Measurements from ENCODE around the gene IFNA13. TPM values are rescaled to one million over a fixed set of nuclear protein-coding genes. Genes with fewer than 3 reads are reported as not detected.

The IFNA13 gene
- total and polyA plus RNA-seq, 2 experiments from 2014 or later: not detected

GRCh38 chr9:21383627-21384026 is 15.8 kb upstream of the IFNA13 start:
- Mint-ChIP-seq H3K4me1 (peaks cover 18% of the 10 kb centered on the region; the same call in 2 of the 3 replicates), H3K36me3 (ENCODE audit: low read depth) (no peaks in the 10 kb centered on the region), H3K9me3 (no peaks in the 10 kb centered on the region), H3K4me3 (no peak overlapping the region), H3K27me3 (ENCODE audit: insufficient read depth, low read depth, poor library complexity) (no peaks in the 10 kb centered on the region), H3K27ac (no peak overlapping the region)
- DNase-seq (ENCODE audit: low spot score): no peak
- Histone ChIP-seq H3K4me1 (ENCODE audit: insufficient read depth) (0 out of 2 replicates have a peak, but pooled peaks cover 8% of the 10 kb centered on the region), H3K9me2 (ENCODE audit: insufficient read depth) (no peaks in the 10 kb centered on the region), H3K79me2 (replicated peaks; ENCODE audit: insufficient read depth) (no peaks in the 10 kb centered on the region), H3K27me3 (ENCODE audit: insufficient read depth) (no peaks in the 10 kb centered on the region), H2AFZ (peak overlapping the region; percentile 78), H3K36me3 (ENCODE audit: insufficient read depth) (no peaks in the 10 kb centered on the region), H3K4me2 (no peak overlapping the region), H3K27ac (ENCODE audit: low read depth) (no peak overlapping the region), H3F3A (replicated peaks; ENCODE audit: low read depth) (no peaks in the 10 kb centered on the region), H3K4me3 (no peak overlapping the region), H4K20me1 (replicated peaks; ENCODE audit: insufficient read depth) (no peaks in the 10 kb centered on the region)
- TF ChIP-seq NANOG (IDR thresholded peaks at IDR 0.05; ENCODE audit: borderline replicate concordance) (no peak), ZNF462 (CRISPR knock-in tag; IDR thresholded peaks at IDR 0.05) (no peak), STAT1 (IDR thresholded peaks at IDR 0.05; ENCODE audit: unreplicated experiment) (no peak), ZNF114 (CRISPR knock-in tag; IDR thresholded peaks at IDR 0.05) (no peak), POLR2AphosphoS5 (IDR thresholded peaks at IDR 0.05; ENCODE audit: low read depth) (no peak), ZNF331 (CRISPR knock-in tag; IDR thresholded peaks at IDR 0.05; ENCODE audit: low read depth) (no peak), REST (IDR thresholded peaks at IDR 0.05; ENCODE audit: unreplicated experiment) (no peak), CREB1 (CRISPR knock-in tag; IDR thresholded peaks at IDR 0.05; ENCODE audit: low read depth) (no peak), EZH2 (IDR thresholded peaks at IDR 0.05; ENCODE audit: low read depth, unreplicated experiment) (no peak)
- TF ChIP-seq, protein P1, sequence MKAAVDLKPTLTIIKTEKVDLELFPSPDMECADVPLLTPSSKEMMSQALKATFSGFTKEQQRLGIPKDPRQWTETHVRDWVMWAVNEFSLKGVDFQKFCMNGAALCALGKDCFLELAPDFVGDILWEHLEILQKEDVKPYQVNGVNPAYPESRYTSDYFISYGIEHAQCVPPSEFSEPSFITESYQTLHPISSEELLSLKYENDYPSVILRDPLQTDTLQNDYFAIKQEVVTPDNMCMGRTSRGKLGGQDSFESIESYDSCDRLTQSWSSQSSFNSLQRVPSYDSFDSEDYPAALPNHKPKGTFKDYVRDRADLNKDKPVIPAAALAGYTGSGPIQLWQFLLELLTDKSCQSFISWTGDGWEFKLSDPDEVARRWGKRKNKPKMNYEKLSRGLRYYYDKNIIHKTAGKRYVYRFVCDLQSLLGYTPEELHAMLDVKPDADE (IDR thresholded peaks at IDR 0.05): no peak
- ATAC-seq: no peak
